ENCODE data around the gene TGIF1.

TGIF1 gene

DNA sequence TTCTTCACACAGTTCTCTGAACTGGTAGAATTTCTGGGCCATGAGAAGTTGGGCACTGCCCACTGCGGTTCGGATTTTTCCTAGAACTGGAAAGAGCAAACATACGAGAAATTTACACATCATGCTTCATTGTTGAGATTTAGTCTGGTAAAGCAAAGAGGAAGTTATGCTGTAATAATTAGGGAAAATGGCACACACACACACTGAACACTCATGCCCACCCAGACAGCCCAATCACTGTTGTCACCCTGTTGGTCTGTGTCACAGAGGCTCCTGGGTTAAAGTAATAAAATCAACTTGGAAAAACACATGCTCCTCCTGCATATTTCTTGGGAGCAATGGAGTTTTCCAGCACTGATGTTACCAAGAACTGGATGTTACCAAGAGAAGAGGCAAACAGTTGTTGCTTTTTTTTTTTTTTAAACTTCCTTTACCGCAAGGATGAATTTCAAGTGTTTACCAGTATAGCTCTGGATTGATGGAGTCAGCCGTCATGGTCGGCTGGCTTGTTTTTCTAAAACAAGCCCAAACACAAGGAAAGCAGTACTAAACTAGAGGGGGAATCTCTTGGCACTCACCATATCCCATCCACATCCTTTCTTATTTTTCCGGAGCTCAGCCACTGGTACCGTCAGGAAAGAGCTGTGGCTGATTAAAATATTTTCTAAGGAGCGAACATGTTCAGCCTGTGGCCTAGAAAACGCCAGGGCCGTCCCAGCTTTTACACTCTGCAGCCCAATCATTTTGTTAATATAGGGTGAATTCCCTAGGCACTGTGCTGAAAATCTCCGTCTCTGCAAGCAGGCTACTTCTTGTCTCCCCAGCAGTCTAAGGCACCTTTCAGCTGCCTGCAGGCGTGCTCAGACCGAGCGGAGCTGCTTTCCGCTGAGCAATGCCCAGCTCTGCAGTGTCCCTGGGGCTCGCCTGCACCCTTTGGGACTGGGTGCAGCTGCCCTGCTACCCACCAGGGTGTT lies 58.9 kb downstream of the TGIF1 start:
- TF ChIP-seq YY1 (IDR thresholded peaks at IDR 0.05; ENCODE audit: low read depth) (no peak), TCF12 (IDR thresholded peaks at IDR 0.05; ENCODE audit: low read depth) (no peak), EGR1 (IDR thresholded peaks at IDR 0.05) (no peak), REST (IDR thresholded peaks at IDR 0.05; ENCODE audit: low read depth) (no peak), CEBPB (IDR thresholded peaks at IDR 0.05) (no peak), TEAD4 (IDR thresholded peaks at IDR 0.05) (no peak), ZBTB7A (IDR thresholded peaks at IDR 0.05; ENCODE audit: low read depth) (no peak), FOXM1 (IDR thresholded peaks at IDR 0.05; ENCODE audit: borderline replicate concordance, low read depth) (no peak), CREB1 (IDR thresholded peaks at IDR 0.05; ENCODE audit: low read depth) (no peak), TAF1 (IDR thresholded peaks at IDR 0.05; ENCODE audit: low read depth) (no peak), RAD21 (IDR thresholded peaks at IDR 0.05; ENCODE audit: low read depth) (no peak), NFIC (IDR thresholded peaks at IDR 0.05) (no peak), MAX (IDR thresholded peaks at IDR 0.05) (no peak), USF1 (IDR thresholded peaks at IDR 0.05) (no peak), EP300 (IDR thresholded peaks at IDR 0.05; ENCODE audit: borderline replicate concordance) (no peak)
